IPS-NIHi7 (cell line): ENCODE results near the gene APCS.
A peak's percentile ranks its signal among the peaks of the same experiment; 100 is the strongest.

Experiments used
- DNase-seq: peaks from one replicate; pipeline ENCODE4 v3.0.0; 2012; ENCODE audit warnings: mixed read lengths; ENCODE audit errors: extremely low spot score

The APCS gene, protein sequence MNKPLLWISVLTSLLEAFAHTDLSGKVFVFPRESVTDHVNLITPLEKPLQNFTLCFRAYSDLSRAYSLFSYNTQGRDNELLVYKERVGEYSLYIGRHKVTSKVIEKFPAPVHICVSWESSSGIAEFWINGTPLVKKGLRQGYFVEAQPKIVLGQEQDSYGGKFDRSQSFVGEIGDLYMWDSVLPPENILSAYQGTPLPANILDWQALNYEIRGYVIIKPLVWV

DNA sequence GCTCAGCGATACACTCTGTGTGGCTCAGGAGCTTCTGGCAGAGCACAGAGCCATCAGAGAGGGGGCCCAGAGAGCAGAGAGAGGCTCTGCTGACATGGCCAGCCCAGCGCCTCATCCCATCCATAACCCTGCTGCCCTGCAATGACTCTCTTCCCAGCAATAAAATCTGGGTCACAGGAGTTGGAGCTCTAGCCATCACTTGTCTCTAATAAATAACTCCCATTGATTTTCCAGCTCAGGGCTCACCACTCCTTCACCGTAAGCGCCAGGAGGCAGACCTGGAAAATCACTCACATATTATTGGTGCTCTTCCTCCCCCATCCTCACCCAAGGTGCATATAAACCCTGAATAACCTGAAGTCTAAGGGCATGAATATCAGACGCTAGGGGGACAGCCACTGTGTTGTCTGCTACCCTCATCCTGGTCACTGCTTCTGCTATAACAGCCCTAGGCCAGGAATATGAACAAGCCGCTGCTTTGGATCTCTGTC is at the start of gene APCS:
TSS of gene APCS (plus strand) at position 366 of the 491 bp plus-strand sequence. CDS start at position 462, 96 bp downstream.
- no peak for DNase-seq

DNA sequence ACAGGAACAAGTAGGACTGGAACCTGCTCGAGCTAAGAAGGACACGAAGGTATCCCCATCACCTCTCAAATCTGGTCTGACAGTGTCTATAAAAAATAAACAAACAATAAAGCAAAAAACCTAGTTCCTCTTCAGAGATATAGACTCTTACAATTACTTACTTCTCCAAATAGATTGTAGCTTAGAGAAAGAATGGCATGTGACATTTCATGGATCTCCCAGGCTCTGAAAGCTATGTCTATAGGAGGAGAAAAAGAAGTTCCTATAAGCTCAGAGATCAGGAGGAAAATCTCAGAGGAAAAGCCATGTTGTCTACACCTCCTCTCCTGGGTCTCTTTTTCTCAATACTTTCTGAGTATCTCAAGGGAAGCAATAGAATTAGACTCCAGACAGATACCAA is 39.5 kb upstream of the APCS start:
- no peak for DNase-seq

DNA sequence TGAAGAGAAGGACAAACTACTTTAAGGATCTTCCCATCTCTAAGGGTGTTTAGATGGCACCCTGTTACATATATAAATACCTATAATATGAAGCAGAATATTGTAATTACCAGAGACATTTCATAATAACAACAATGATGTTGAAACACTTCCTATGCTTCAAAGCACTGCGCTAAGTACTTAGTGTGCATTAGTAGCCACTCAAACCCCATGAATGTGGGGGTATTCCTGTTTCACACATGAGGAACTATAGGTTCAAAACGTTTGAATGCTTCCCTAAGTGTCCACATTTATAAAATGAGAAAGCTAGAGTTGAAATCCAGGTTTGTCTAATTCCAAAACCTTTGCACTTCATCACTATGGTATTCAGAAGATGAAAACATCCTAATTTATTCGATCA is 33.4 kb upstream of the APCS start:
- DNase-seq: no peak

GRCh38 chr1:159554696-159555095 is 32.9 kb upstream of the APCS start:
- DNase-seq: no peak

- DNase-seq: no peak
Measured at GRCh38 chr1:159556931-159557369, 30.7 kb upstream of the APCS start.

DNA sequence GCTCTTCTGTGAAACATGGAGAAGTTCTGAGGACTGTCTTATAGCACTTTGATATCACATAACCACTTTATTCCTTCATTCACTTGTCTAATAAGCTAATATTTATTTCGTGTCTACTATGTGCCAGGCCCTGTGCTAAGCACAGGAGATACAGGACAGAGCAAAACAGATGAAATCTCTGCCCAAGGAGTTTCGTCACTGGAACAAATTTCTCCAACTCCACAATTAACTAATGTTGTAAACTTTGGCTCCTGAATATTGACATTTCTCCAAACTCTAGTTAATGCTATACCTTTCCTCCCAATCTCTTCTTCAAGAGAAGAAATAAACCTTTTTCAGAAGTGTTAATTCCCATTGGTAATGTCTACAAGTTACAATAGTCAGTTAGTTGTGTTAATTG is 27.0 kb upstream of the APCS start:
- DNase-seq: no peak

DNA sequence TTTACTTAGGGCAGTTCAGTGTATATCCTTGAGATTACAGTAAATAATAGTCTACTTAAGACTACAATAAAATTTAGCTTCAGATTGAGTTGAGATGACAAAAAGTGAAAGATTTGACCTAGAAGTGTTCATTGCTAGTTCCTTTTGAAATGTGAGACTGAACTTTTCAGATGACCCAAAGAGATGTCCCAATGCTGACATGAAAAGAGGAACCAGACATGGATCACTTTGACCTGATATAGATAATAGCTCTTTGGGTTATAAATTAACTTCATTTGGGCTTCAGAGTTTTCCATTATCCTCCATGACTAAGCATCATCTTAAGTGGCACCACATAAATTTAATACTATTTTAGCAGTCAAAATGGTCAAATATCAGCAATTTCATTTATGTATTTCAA is 26.1 kb upstream of the APCS start:
- no peak for DNase-seq

GRCh38 chr1:159562680-159563079 is 24.9 kb upstream of the APCS start:
- no peak for DNase-seq

GRCh38 chr1:159577446-159577845 is 10.2 kb upstream of the APCS start:
- no peak for DNase-seq

DNA sequence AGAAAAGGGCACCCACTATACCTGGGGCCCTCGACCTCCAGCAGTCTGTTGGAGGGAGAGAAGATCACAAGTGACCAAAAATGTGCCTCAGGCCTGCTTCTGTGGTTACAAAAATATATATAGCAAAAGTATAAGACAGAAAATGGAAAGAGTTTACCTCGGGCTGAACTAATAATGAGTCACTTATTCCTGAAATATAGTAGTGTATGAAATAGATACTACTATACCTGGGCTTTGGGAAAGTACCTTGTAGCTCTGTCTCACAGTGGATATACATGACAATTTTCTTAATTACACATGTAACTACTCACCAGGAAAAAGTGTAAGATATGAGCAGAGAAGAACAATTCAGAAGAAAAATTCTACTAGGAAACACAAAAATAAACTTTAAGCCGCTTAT is 7.3 kb upstream of the APCS start:
- DNase-seq: no peak

DNA sequence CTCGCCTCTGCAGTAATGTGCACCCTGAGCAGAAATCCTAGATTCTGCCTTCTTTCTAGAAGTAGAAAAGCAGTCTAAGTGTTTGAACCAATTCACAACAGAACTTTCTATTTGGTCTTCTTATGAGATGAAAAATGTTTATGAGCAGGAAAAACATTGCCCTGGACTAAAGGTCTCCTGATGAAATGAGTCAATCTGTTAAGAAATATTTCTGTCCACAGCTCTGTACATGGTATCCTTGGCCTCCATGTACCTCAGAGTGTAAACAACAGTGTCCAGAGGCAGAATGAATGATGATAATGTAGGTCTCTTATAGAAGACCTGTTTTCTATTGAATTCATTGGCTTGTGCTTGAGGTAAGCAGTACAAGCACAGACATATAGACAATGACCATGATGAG is 6.2 kb upstream of the APCS start:
- no peak for DNase-seq

DNA sequence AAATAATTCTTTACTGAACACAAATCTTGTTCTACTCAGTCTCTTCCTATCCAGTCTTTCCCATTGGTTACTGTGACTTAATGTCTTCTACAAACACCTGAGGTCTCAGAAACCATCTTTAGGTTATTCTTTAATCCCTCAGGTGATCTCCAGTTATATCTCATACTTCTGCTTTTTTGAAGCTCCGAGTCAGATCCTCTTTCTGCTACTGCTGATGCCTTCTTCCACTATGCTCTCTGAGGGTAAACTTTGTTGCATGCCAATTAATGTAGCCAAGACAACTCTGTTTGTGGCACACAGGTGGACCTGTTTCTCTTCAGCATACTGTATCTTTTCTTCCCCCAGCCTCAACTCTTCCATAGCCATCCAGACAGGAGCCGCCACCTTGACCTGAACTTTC is 3.1 kb upstream of the APCS start:
- DNase-seq: no peak

- no peak for DNase-seq
Measured at GRCh38 chr1:159591981-159592380, 4.4 kb downstream of the APCS start.

DNA sequence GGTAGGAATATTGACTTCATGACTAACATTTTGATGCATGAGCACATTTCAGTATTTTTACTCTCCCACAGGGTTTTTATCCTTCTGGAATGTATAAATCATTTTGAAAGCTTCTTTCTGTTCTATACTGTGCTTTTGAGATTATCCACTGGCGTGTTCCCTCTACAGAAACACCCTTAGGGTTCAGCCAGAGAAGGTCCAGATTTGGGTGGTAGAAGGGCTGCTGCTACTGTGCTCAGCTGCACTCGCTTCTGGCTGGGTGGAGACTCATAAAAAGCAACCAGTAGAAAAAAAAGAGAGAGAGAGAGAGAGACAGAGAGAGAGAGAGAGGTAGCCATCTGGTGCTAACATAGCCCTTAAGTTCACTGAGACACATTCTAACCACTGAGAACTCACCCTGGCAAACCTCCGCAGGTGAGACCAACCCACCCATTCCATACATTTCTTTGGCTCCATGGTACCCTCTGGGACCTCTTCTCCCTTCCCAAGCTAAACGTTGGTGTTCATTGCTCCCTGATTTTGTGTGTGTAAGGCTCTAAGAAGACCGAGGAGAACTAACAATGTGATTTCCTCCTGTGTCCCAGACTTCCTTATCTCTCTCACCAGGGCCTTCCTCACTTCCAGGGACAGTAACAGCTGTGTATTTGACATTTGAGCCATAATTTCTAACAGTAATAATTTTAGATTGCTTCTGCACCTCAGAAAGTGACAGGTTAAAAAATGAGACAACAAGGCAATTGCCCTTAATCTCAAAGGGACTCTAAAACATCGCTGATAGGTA is 7.2 kb downstream of the APCS start:
- no peak for DNase-seq

DNA sequence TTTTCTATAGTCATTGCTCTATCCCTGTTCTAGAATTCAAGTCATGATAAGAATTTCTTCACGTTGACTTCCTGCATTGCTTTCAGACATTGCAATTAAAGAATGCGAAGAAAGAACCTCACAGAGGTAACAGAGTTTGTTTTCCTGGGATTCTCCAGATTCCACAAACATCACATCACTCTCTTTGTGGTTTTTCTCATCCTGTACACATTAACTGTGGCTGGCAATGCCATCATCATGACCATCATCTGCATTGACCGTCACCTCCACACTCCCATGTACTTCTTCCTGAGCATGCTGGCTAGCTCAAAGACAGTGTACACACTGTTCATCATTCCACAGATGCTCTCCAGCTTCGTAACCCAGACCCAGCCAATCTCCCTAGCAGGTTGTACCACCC is 10.6 kb downstream of the APCS start:
- DNase-seq: peak; percentile 13

DNA sequence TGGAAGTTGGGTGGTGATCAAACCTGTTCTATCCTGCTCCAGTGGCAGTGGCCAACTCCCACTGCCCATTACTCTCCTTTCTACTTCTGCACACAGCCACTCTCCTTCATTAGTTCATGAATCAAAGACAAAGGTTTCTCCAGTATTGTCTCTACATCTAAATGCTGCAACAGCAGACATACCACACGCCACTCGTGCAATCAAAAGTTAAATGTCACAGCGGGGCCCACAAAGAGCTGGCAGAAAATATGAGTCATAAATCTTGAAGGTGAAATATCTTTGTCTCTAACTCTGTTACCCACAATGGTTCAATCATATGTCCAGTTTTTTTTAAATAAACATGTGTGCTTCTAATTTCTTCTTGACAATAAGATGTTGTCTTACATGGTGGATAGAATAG is 13.3 kb downstream of the APCS start:
- DNase-seq: no peak

DNA sequence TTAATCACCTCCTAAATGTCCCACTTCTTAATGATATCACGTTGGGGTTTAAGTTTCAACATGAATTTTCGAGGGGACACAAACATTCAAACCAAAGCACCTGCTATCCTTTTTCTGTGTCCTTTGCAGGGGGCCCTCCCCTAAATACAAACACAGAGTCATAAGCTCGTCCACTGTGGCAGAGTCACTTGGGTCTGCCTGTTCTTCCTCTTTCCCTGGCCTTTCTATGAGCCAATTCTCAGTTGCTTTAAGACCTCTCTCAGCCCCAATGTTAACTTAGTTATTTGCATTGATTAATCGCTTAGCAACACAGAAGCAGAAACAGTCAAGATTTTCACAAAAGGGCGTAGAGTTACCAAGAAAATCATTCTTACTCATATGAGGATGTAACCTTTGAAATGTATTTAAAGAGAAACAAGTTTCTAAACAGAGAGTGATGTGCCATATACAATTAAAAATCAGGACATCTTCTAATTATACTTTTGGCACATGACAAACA is 14.9 kb downstream of the APCS start:
- no peak for DNase-seq

GRCh38 chr1:159612211-159612885 is 24.7 kb downstream of the APCS start:
- no peak for DNase-seq

DNA sequence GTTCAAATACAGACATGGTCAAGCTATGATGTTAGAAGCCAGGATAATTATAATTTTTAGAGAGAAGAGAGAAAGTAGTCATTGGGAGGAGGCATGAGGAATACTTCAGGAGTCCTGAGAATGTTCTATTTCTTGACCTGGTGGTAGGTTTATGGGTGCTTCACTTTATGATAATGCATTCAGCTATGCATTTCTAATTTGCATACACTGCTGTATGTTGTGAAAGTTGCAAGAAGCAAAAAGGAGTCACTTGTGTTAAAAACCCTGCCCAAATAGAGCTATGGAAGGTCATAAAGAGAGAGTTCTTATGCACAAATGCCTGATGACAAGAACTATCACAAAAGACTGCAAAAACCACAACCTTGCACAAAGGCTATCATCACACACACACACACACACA is 45.3 kb downstream of the APCS start:
- DNase-seq: no peak
